Astrocyte of the hippocampus (primary cell): ENCODE measurements around the gene TERB1.

ENCODE experiments used
- DNase-seq: peaks from one replicate; pipeline ENCODE4 v3.0.0; 2011; ENCODE audit warnings: low read depth, low spot score

TERB1 gene

GRCh38 chr16:66746682-66747081 lies 54.7 kb downstream of the TERB1 start:
- DNase-seq = peak; percentile 75

- no peak for DNase-seq
These were observed 55.3 kb downstream of the TERB1 start for GRCh38 chr16:66746048-66746447.

GRCh38 chr16:66741950-66742808 lies 59.2 kb downstream of the TERB1 start:
- DNase-seq = peak; percentile 71

- DNase-seq = peak; percentile 99
These were observed 60.0 kb downstream of the TERB1 start for GRCh38 chr16:66741169-66741900.

- no peak for DNase-seq
These were observed 60.9 kb downstream of the TERB1 start for GRCh38 chr16:66740533-66740932.

- DNase-seq = peak; percentile 52
These were observed 61.4 kb downstream of the TERB1 start for GRCh38 chr16:66740010-66740409.

GRCh38 chr16:66735891-66736290 lies 65.5 kb downstream of the TERB1 start:
- no peak for DNase-seq

- DNase-seq = no peak
These were observed 70.3 kb downstream of the TERB1 start for GRCh38 chr16:66731101-66731500.

- DNase-seq = no peak
These were observed 72.6 kb downstream of the TERB1 start for GRCh38 chr16:66728804-66729203.

GRCh38 chr16:66728117-66728787 lies 73.1 kb downstream of the TERB1 start:
- DNase-seq = peak; percentile 75

GRCh38 chr16:66720766-66721165 lies 80.6 kb downstream of the TERB1 start:
- DNase-seq = no peak

GRCh38 chr16:66719246-66719645 lies 82.1 kb downstream of the TERB1 start:
- DNase-seq = no peak

GRCh38 chr16:66717776-66718175 lies 83.6 kb downstream of the TERB1 start:
- no peak for DNase-seq

GRCh38 chr16:66717112-66717675 lies 84.2 kb downstream of the TERB1 start:
- peak; percentile 59 for DNase-seq

- no peak for DNase-seq
These were observed 86.6 kb downstream of the TERB1 start for GRCh38 chr16:66714654-66715307.

GRCh38 chr16:66714062-66714461 lies 87.3 kb downstream of the TERB1 start:
- DNase-seq = no peak

- DNase-seq = no peak
These were observed 88.3 kb downstream of the TERB1 start for GRCh38 chr16:66713076-66713475.

GRCh38 chr16:66712512-66712911 lies 88.9 kb downstream of the TERB1 start:
- DNase-seq = no peak

- no peak for DNase-seq
These were observed 89.8 kb downstream of the TERB1 start for GRCh38 chr16:66711581-66711980.

GRCh38 chr16:66706506-66706880 lies 94.9 kb downstream of the TERB1 start:
- no peak for DNase-seq

- peak; percentile 48 for DNase-seq
These were observed 95.4 kb downstream of the TERB1 start for GRCh38 chr16:66705790-66706505.
